SU-DHL-6 (cell line): Measurements from ENCODE around the gene COL15A1.

Source experiments
- H2AFZ ChIP-seq: fragments of 200-600 bp; sonication (generic); 2 replicates; pipeline ENCODE4 v1.6.1; 2014; ENCODE audit warnings: low read depth, mild to moderate bottlenecking, moderate library complexity, mixed read lengths, antibody characterized with exemption, low read length; ENCODE audit not compliant: severe bottlenecking
- H3F3A ChIP-seq: fragments of 200-600 bp; shearing (Covaris generic); 2 replicates; pipeline ENCODE4 v1.6.0; 2016; ENCODE audit warnings: antibody characterized with exemption, mild to moderate bottlenecking; ENCODE audit not compliant: insufficient read depth
- H3K27ac ChIP-seq: fragments of 200-600 bp; sonication (generic); 2 replicates; pipeline ENCODE4 v1.5.1; 2016; ENCODE audit warnings: low read depth, mild to moderate bottlenecking, low read length, moderate library complexity, mixed read lengths
- H3K27me3 ChIP-seq: fragments of 200-600 bp; sonication (generic), shearing (Covaris generic); 2 replicates; pipeline ENCODE4 v1.6.0; 2014; ENCODE audit warnings: mild to moderate bottlenecking, low read length
- H3K36me3 ChIP-seq: fragments of 200-600 bp; sonication (generic); 2 replicates; pipeline ENCODE4 v1.6.1; 2014; ENCODE audit warnings: mild to moderate bottlenecking, low read length, mixed read lengths
- H3K4me2 ChIP-seq: fragments of 300-600, 200-600 bp; shearing (Covaris generic), sonication (generic); 2 replicates; pipeline ENCODE4 v1.6.0; 2014; ENCODE audit warnings: low read length, low read depth, mild to moderate bottlenecking; ENCODE audit not compliant: poor library complexity, severe bottlenecking
- H3K4me3 ChIP-seq: fragments of 200-600 bp; sonication (generic); 2 replicates; pipeline ENCODE4 v1.5.1; 2014; ENCODE audit warnings: antibody characterized with exemption, low read length, mild to moderate bottlenecking, mixed read lengths; ENCODE audit not compliant: insufficient read depth, poor library complexity, severe bottlenecking
- H3K79me2 ChIP-seq: fragments of 200-600 bp; sonication (generic); 2 replicates; pipeline ENCODE4 v1.6.1; 2014; ENCODE audit warnings: mild to moderate bottlenecking, low read length, moderate library complexity; ENCODE audit not compliant: insufficient read depth
- H3K9ac ChIP-seq: fragments of 200-600 bp; sonication (generic); 2 replicates; pipeline ENCODE4 v1.7.0; 2014; ENCODE audit warnings: mild to moderate bottlenecking, low read length
- H3K9me2 ChIP-seq: fragments of 200-600 bp; sonication (generic); replicated peaks from 2 replicates; pipeline ENCODE4 v1.6.1; 2014; ENCODE audit warnings: low read length; ENCODE audit not compliant: insufficient read depth
- H3K9me3 ChIP-seq: fragments of 200-600 bp; sonication (generic); 2 replicates; pipeline ENCODE4 v1.6.1; 2014; ENCODE audit warnings: low read length, mixed read lengths; ENCODE audit not compliant: insufficient read depth
- H4K20me1 ChIP-seq: fragments of 200-600 bp; sonication (generic); 2 replicates; pipeline ENCODE4 v1.6.1; 2014; ENCODE audit warnings: low read depth, mild to moderate bottlenecking, antibody characterized with exemption, low read length, moderate library complexity, mixed read lengths
- EZH2phosphoT487 ChIP-seq: fragments of 200-600 bp; sonication (generic), shearing (Covaris generic); conservative IDR thresholded peaks from 2 replicates; pipeline ENCODE4 v1.6.1; 2018; ENCODE audit warnings: mild to moderate bottlenecking, antibody characterized with exemption, low read length, moderate library complexity, mixed read lengths
- TF ChIP-seq, protein P1 (sequence below): fragments of 200-600 bp; sonication (generic); IDR thresholded peaks from one replicate; pipeline ENCODE4 v1.5.1; 2017; ENCODE audit warnings: antibody characterized with exemption, mild to moderate bottlenecking, low read length, moderate library complexity; ENCODE audit not compliant: insufficient read depth, poor library complexity, severe bottlenecking

COL15A1 gene

GRCh38 chr9:98955259-98955658, 11.6 kb downstream of the COL15A1 start:
- no peak overlapping the region for H3K4me2 ChIP-seq
- TF ChIP-seq, protein P1, sequence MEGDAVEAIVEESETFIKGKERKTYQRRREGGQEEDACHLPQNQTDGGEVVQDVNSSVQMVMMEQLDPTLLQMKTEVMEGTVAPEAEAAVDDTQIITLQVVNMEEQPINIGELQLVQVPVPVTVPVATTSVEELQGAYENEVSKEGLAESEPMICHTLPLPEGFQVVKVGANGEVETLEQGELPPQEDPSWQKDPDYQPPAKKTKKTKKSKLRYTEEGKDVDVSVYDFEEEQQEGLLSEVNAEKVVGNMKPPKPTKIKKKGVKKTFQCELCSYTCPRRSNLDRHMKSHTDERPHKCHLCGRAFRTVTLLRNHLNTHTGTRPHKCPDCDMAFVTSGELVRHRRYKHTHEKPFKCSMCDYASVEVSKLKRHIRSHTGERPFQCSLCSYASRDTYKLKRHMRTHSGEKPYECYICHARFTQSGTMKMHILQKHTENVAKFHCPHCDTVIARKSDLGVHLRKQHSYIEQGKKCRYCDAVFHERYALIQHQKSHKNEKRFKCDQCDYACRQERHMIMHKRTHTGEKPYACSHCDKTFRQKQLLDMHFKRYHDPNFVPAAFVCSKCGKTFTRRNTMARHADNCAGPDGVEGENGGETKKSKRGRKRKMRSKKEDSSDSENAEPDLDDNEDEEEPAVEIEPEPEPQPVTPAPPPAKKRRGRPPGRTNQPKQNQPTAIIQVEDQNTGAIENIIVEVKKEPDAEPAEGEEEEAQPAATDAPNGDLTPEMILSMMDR, result no peak
- no peak for TF ChIP-seq EZH2phosphoT487
- H3K79me2 ChIP-seq, result no peaks in the 10 kb centered on the region
- H4K20me1 ChIP-seq, result no peaks in the 10 kb centered on the region
- no peaks in the 10 kb centered on the region for H3F3A ChIP-seq
- H3K27ac ChIP-seq, result no peak overlapping the region
- H3K9ac ChIP-seq, result no peak overlapping the region
- no peaks in the 10 kb centered on the region for H3K9me2 ChIP-seq
- no peaks in the 10 kb centered on the region for H3K9me3 ChIP-seq
- no peak overlapping the region for H3K4me3 ChIP-seq
- H3K36me3 ChIP-seq, result no peaks in the 10 kb centered on the region
- no peaks in the 10 kb centered on the region for H3K27me3 ChIP-seq
- H2AFZ ChIP-seq, result no peak overlapping the region

DNA sequence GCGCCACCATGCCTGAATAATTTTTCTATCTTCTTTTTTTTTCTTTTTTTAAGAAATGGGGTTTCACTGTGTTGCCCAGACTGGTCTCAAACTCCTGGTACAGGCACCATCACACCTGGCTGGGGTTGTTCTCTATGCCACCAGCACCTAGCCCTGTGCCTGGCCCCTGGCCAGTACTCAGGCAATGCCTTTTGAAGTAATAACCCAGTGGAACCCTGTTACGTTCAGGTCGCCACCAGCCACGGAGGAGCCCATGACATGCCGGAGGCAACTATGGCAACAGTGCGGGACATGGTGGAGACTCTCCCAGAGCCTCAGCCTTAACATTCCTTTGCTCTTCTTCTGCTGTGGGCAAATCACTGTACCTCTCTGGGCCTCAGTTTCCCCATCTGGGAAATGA, 14.1 kb downstream of the COL15A1 start:
- Histone ChIP-seq H3K9me2 (no peaks in the 10 kb centered on the region), H3K4me3 (no peak overlapping the region), H3K9ac (no peak overlapping the region), H3K27me3 (no peaks in the 10 kb centered on the region), H3K36me3 (no peaks in the 10 kb centered on the region), H4K20me1 (no peaks in the 10 kb centered on the region), H3K79me2 (no peaks in the 10 kb centered on the region), H3F3A (no peaks in the 10 kb centered on the region), H3K4me2 (no peak overlapping the region), H3K9me3 (no peaks in the 10 kb centered on the region), H3K27ac (no peak overlapping the region), H2AFZ (no peak overlapping the region)
- TF ChIP-seq, protein P1, result no peak
- TF ChIP-seq EZH2phosphoT487, result no peak

DNA sequence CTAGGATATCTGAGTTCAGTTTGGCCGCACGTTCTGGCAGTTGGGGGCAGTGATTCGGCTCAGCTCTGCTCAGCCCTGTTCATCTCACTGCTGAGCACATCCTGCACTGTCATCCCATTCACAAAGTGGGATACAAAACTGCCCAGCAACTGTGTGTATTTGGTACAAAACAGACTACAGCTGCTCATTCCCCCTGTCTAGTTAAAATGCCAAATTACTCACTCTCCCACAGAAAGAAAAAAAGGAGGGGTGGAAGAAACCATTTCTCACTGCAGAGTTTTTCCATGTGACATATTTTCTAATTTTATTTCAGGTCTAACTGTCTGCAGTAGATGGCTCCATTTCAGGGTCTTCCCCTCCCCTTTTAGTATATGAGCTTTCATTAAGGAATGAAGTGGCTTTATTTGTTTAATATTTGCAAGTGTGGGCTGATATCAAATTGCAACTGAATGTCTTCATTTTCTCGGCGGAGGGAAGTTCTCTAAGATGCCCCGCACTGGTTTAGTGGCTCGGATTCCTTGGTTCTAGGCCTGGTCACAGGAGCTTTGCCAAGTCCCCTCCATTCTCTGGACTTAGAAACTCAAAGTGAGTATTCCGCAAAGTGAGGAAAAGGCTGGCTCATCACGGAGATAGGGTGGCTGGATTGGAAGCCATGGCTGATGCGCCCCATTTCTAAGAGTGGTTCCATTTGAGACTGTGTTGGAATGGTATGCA, 14.7 kb downstream of the COL15A1 start:
- no peak for TF ChIP-seq EZH2phosphoT487
- TF ChIP-seq, protein P1, result no peak
- Histone ChIP-seq H4K20me1 (no peaks in the 10 kb centered on the region), H3K9ac (no peak overlapping the region), H3K27ac (no peak overlapping the region), H3K36me3 (no peaks in the 10 kb centered on the region), H3K4me3 (no peak overlapping the region), H3K9me3 (no peaks in the 10 kb centered on the region), H3K4me2 (no peak overlapping the region), H3K79me2 (no peaks in the 10 kb centered on the region), H3F3A (no peaks in the 10 kb centered on the region), H2AFZ (no peak overlapping the region), H3K9me2 (no peaks in the 10 kb centered on the region), H3K27me3 (no peaks in the 10 kb centered on the region)
